Erythroblast (primary cell): Measurements from ENCODE around the gene VENTX.

Source experiments
- DNase-seq, 2 experiments: peaks; one replicate each; lab custom pipeline; 2025; lab: John Stamatoyannopoulos, UW
- GATA1 ChIP-seq: IDR thresholded peaks from 2 replicates; pipeline ENCODE4 v1.6.1; 2011; ENCODE audit warnings: low read depth, mild to moderate bottlenecking, control low read depth, low read length, moderate library complexity
- POLR2A ChIP-seq: IDR thresholded peaks from 2 replicates; pipeline ENCODE4 v1.6.1; 2011; ENCODE audit warnings: mild to moderate bottlenecking, low read length

VENTX gene

GRCh38 chr10:133207041-133207600, 30.5 kb upstream of the VENTX start:
- no peak for DNase-seq
- TF ChIP-seq GATA1 (no peak), POLR2A (no peak)

GRCh38 chr10:133207627-133208026, 30.0 kb upstream of the VENTX start:
- no peak for DNase-seq
- TF ChIP-seq GATA1, result no peak
- TF ChIP-seq POLR2A, result no peak

DNA sequence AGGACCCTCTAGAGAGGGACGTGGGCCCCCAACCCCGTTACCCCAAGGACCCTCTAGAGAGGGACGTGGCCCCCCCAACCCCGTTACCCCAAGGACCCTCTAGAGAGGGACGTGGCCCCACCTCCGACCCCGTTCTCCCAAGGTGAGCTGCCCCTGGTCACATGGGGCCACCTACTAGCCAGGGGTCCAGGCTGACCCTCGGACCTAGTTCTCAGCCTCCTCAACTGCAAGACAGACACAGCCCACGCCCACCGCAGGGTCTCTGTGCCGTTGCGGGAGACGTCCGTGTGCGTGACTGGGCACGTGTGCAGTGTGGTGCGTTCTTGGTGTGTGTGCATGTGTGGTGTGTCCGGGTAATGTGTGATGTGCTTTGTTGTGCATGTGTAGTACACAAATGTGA, 29.2 kb upstream of the VENTX start:
- no peak for DNase-seq
- TF ChIP-seq GATA1, result no peak
- TF ChIP-seq POLR2A, result no peak

- TF ChIP-seq POLR2A (no peak), GATA1 (no peak)
- no peak for DNase-seq
Observed at GRCh38 chr10:133209117-133209516, 28.5 kb upstream of the VENTX start.

DNA sequence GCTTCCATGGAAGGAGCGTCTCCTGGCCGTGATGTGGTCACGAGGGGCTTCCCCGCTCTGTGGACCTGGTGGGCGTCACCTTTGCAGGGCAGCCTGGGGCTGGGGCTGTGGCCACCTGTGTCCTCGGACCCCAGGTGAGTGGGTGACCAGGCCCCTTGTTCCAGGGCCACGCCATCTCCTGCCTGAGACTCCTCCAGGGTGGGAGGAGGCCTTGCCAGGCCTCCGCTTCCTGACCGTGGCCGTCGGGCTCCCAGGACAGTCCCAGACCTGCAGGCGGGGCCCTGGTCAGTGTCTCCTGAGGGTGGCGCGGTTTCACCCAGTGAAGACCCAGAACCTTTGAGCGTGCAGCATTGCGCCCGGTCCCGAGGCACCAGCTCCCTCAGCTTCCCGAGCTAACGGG, 28.0 kb upstream of the VENTX start:
- no peak for DNase-seq
- no peak for TF ChIP-seq GATA1

DNA sequence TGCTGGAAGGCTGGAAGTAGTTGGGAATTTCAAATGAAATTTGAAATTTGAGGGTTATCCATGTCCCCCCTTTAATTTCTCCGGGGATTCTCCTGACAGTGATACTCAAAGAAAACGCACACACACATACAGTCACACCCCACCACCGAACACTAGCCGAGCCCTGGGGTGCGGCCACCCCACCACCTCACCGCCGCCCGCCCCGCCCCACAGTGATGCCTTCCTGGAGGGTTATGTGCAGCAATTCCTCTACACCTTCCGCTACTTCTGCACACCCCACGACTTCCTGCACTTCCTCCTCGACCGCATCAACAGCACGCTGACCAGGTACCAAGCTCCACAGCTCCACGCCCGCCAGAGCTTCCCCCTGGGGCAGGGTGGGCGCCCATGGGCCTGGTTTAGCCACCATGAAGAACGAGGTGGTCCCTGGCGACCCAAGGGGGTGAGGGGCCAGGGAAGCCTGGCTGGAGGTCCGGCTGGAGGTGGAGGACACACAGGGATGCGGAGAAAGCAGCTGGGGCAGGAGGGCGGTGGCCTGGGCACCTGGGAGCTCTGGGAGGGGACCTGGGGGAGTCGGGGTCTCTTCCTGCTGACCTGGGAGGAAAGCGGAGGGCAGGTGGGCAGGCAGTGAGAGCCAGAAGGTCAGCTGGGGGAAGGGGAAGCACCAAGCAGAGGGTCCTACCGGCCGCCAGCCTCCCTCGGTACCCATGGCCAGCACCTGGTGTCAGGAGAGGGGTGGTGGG, 27.1 kb upstream of the VENTX start:
- TF ChIP-seq GATA1, result no peak
- no peak for TF ChIP-seq POLR2A
- DNase-seq, result no peak

DNA sequence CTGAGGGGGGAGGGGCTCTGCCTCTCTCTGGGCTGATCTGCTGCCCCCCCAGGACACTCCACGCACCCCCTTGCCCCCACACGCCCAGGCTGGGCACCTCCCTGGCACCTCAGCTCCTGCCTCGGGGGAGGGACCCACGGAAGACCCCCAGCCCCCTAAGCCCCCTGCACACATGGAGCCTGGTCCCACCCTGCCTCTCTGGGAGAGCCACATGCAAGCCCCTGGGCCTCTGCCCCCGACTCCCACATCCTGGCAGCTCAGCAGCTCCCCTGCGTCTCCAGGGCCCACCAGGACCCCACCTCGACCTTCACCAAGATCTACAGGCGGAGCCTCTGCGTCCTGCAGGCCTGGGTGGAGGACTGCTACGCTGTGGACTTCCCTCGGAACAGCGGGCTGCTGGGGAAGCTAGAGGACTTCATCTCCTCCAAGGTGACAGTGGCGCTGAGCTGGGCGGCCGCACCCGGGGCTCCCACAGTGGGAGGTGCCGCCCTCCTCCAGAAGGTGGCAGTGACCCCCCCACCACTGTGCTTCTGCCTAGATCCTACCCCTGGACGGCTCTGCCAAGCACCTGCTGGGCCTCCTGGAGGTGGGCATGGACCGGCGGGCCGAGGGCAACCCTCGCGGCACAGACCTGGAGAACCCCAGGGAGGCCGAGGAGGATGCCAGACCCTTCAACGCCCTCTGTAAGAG, 26.4 kb upstream of the VENTX start:
- no peak for DNase-seq
- TF ChIP-seq GATA1 (no peak), POLR2A (no peak)

DNA sequence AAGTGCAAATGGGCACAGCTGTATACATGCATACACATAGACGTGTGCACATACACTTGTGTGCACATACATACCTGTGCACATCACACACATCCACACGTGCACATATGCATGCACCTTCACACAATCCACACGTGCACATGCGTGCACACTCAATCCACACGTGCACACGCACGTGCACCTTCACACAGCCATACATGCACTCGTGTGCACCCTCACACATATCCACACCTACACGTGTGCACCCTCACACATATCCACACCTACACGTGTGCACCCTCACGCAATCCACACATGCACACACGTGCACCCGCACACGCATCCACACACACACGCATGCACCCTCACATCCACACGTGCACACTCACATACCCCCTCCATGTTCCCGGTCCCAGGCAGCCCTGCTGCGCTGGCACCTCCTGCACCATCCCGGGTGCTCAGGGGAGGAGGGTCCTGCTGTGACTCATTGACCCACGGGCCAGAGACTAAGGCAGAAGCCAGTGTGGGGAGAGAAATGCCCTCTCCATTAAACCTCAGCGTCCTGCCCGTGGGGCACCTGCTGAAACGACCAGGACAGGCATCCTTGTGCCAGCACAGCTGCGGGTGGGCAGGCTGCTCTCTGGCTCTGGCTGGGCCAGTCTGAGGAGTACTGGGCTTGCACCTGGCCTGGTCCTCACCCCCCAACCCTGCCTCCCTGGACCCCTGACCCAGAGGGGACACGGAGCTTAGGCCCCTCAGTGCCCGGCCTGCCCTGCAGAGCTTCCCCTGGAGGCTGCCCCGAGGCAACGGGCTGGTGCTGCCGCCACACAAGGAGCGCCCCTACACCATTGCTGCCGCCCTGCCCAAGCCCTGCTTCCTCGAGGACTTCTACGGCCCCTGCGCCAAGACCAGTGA, 25.4 kb upstream of the VENTX start:
- no peak for DNase-seq
- no peak for TF ChIP-seq GATA1
- TF ChIP-seq POLR2A, result no peak

DNA sequence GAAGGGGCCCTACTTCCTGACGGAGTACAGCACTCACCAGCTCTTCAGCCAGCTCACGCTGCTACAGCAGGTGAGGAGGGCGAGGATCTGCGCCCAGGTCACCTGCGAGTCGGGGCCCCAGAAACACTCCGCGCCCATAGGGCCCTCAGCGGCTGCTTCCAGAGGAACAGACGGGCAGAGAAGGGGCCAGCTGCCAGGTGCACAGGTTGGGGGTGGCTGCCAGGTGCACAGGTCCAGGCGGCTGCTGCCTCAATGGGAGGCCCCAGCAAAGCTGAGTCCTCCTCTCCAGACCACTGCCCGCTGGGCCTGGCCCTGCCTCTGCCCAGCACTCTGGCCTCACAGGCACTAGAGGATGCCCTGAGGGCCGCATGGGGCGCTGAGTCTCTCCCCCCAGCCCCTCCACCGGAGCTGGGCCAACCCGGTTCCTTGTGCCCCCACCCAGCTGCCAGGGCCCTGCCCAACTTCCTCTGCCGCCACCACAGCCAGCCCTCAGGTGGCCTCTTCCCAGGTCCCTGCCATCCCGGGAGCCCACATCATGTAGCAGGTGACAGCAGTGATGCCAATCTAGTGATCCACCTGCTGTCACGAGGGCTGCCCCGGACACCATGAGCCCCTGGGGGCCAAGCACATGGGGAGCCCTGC, 24.7 kb upstream of the VENTX start:
- TF ChIP-seq GATA1 (no peak), POLR2A (no peak)
- DNase-seq, result no peak

GRCh38 chr10:133213641-133214467, 23.8 kb upstream of the VENTX start:
- no peak for DNase-seq
- no peak for TF ChIP-seq POLR2A
- TF ChIP-seq GATA1, result no peak

GRCh38 chr10:133214468-133215410, 22.9 kb upstream of the VENTX start:
- TF ChIP-seq GATA1 (no peak), POLR2A (no peak)
- no peak for DNase-seq

- no peak for DNase-seq
- TF ChIP-seq POLR2A, result no peak
- TF ChIP-seq GATA1, result no peak
Observed at GRCh38 chr10:133215586-133215985, 22.1 kb upstream of the VENTX start.

GRCh38 chr10:133216776-133217175, 20.9 kb upstream of the VENTX start:
- TF ChIP-seq POLR2A (no peak), GATA1 (no peak)
- no peak for DNase-seq
